ENCODE data around the gene CNIH1. TPM values are rescaled to one million over a fixed set of nuclear protein-coding genes. Genes with fewer than 3 reads are reported as not detected.

CNIH1 gene
- total and polyA plus RNA-seq, 7 experiments from 2014 or later: 50.5 to 99.3 (median 59.7) TPM

GRCh38 chr14:54453252-54453651 lies 12.1 kb upstream of the CNIH1 start:
- Histone ChIP-seq H3K27me3 (ENCODE audit: control insufficient read depth in 2 of 2, insufficient read depth in 2 of 2, low read length in 2 of 2) (no peaks in the 10 kb centered on the region), H3K27ac (ENCODE audit: low read depth, low read length) (no peak overlapping the region), H3K4me1 (ENCODE audit: control insufficient read depth in 2 of 2, insufficient read depth in 2 of 2, low read length in 2 of 2) (no peaks in the 10 kb centered on the region), H3K9me3 (ENCODE audit: control insufficient read depth in 2 of 3, low read length in 3 of 3) (no peaks in the 10 kb centered on the region), H3K36me3 (ENCODE audit: control insufficient read depth in 2 of 3, insufficient read depth in 3 of 3, low read length in 3 of 3) (no peaks in the 10 kb centered on the region), H3K4me3 (ENCODE audit: low read length) (no peak overlapping the region)
- H3K27me3 Mint-ChIP-seq: peaks cover 0 to 12% (median 0%) of the 10 kb centered on the region in 5 donors
- no peak overlapping the region for H3K27ac Mint-ChIP-seq
- H3K9me3 Mint-ChIP-seq: peaks cover 0 to 1% (median 0%) of the 10 kb centered on the region in 11 donors
- no peak for ATAC-seq
- POLR2A ChIA-PET: no interaction called here
- no peak overlapping the region for H3K4me3 Mint-ChIP-seq
- peaks cover 0 to 5% (median 0%) of the 10 kb centered on the region in 7 donors for H3K4me1 Mint-ChIP-seq
- peaks cover 0 to 1% (median 0%) of the 10 kb centered on the region in 5 donors for H3K36me3 Mint-ChIP-seq
- no peak for DNase-seq
- CTCF ChIA-PET: no interaction called here
- intact Hi-C loops (cut with micrococcal nuclease): no loop called here

GRCh38 chr14:54451961-54452360 lies 10.8 kb upstream of the CNIH1 start:
- Mint-ChIP-seq H3K4me3 (no peak overlapping the region), H3K4me1 (peaks cover 0 to 5% (median 0%) of the 10 kb centered on the region in 7 donors), H3K9me3 (no peaks in the 10 kb centered on the region), H3K36me3 (peaks cover 0 to 3% (median 0%) of the 10 kb centered on the region in 5 donors), H3K27me3 (peaks cover 0 to 12% (median 0%) of the 10 kb centered on the region in 5 donors), H3K27ac (no peak overlapping the region)
- intact Hi-C loops (cut with micrococcal nuclease): no loop called here
- no peaks in the 10 kb centered on the region for H3K9me3 ChIP-seq (ENCODE audit: control insufficient read depth in 2 of 3, low read length in 3 of 3)
- no peaks in the 10 kb centered on the region for H3K36me3 ChIP-seq (ENCODE audit: control insufficient read depth in 2 of 3, insufficient read depth in 3 of 3, low read length in 3 of 3)
- ATAC-seq (no peak), DNase-seq (no peak)
- H3K4me1 ChIP-seq (ENCODE audit: control insufficient read depth in 2 of 2, insufficient read depth in 2 of 2, low read length in 2 of 2): no peaks in the 10 kb centered on the region
- ChIA-PET POLR2A (no interaction called here), CTCF (no interaction called here)
- no peak overlapping the region for H3K27ac ChIP-seq (ENCODE audit: low read depth, low read length)
- no peaks in the 10 kb centered on the region for H3K27me3 ChIP-seq (ENCODE audit: control insufficient read depth in 2 of 2, insufficient read depth in 2 of 2, low read length in 2 of 2)
- no peak overlapping the region for H3K4me3 ChIP-seq (ENCODE audit: low read length)

- H3K4me3 ChIP-seq (ENCODE audit: low read length): no peak overlapping the region
- no peak overlapping the region for H3K4me3 Mint-ChIP-seq
- H3K4me1 ChIP-seq (ENCODE audit: control insufficient read depth in 2 of 2, insufficient read depth in 2 of 2, low read length in 2 of 2): no peaks in the 10 kb centered on the region
- H3K4me1 Mint-ChIP-seq: peaks cover 0 to 5% (median 0%) of the 10 kb centered on the region in 7 donors
- no peak overlapping the region for H3K27ac ChIP-seq (ENCODE audit: low read depth, low read length)
- H3K9me3 Mint-ChIP-seq: no peaks in the 10 kb centered on the region
- H3K36me3 ChIP-seq (ENCODE audit: control insufficient read depth in 2 of 3, insufficient read depth in 3 of 3, low read length in 3 of 3): no peaks in the 10 kb centered on the region
- ChIA-PET POLR2A (no interaction called here), CTCF (no interaction called here)
- ATAC-seq (no peak), DNase-seq (no peak)
- H3K36me3 Mint-ChIP-seq: peaks cover 0 to 3% (median 0%) of the 10 kb centered on the region in 5 donors
- no peaks in the 10 kb centered on the region for H3K27me3 ChIP-seq (ENCODE audit: control insufficient read depth in 2 of 2, insufficient read depth in 2 of 2, low read length in 2 of 2)
- H3K27me3 Mint-ChIP-seq: peaks cover 0 to 12% (median 3%) of the 10 kb centered on the region in 5 donors
- H3K9me3 ChIP-seq (ENCODE audit: control insufficient read depth in 2 of 3, low read length in 3 of 3): no peaks in the 10 kb centered on the region
- intact Hi-C loops (cut with micrococcal nuclease): no loop called here
- no peak overlapping the region for H3K27ac Mint-ChIP-seq
Observed at GRCh38 chr14:54451121-54451601, 10.0 kb upstream of the CNIH1 start.

DNA sequence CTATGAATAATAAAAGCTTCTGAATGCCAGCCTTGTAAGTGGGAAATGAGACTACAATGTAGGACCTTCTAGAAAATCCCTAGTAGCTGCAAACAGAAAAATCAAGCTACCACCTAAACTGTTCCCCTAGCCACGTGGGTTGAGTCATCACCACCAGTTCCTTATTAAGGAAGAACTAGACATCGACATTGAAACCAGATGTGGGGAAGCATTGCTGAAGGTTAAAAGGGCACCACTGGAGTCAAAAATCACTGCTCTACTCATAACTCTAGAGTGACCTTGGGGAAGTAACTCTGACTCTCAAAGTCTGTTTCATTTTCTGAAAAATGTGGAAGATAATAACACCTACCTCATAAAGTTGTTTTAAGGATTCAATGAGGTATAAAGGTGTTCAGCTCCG lies 9.4 kb upstream of the CNIH1 start:
- no peaks in the 10 kb centered on the region for H3K9me3 ChIP-seq (ENCODE audit: control insufficient read depth in 2 of 3, low read length in 3 of 3)
- H3K4me3 ChIP-seq (ENCODE audit: low read length): no peak overlapping the region
- DNase-seq: no peak
- no peak overlapping the region for H3K27ac ChIP-seq (ENCODE audit: low read depth, low read length)
- ATAC-seq: peak; percentile 80
- ChIA-PET CTCF (interaction anchor here (1.0 kb wide), 1 partner anchor 37 kb away, joined by 4 read pairs; no protein-coding TSS in a partner anchor), POLR2A (no interaction called here)
- H3K27me3 Mint-ChIP-seq: peaks cover 0 to 12% (median 4%) of the 10 kb centered on the region in 5 donors
- no peaks in the 10 kb centered on the region for H3K36me3 ChIP-seq (ENCODE audit: control insufficient read depth in 2 of 3, insufficient read depth in 3 of 3, low read length in 3 of 3)
- peaks cover 0 to 5% (median 0%) of the 10 kb centered on the region in 7 donors for H3K4me1 Mint-ChIP-seq
- H3K4me1 ChIP-seq (ENCODE audit: control insufficient read depth in 2 of 2, insufficient read depth in 2 of 2, low read length in 2 of 2): no peaks in the 10 kb centered on the region
- intact Hi-C loops (cut with micrococcal nuclease): no loop called here
- no peak overlapping the region for H3K27ac Mint-ChIP-seq
- no peak overlapping the region for H3K4me3 Mint-ChIP-seq
- no peaks in the 10 kb centered on the region for H3K27me3 ChIP-seq (ENCODE audit: control insufficient read depth in 2 of 2, insufficient read depth in 2 of 2, low read length in 2 of 2)
- H3K36me3 Mint-ChIP-seq: peaks cover 0 to 3% (median 0%) of the 10 kb centered on the region in 5 donors
- no peaks in the 10 kb centered on the region for H3K9me3 Mint-ChIP-seq

- H3K27me3 Mint-ChIP-seq: peaks cover 0 to 12% (median 4%) of the 10 kb centered on the region in 5 donors
- intact Hi-C loops (cut with micrococcal nuclease): no loop called here
- H3K36me3 ChIP-seq (ENCODE audit: control insufficient read depth in 2 of 3, insufficient read depth in 3 of 3, low read length in 3 of 3): no peaks in the 10 kb centered on the region
- peaks cover 0 to 4% (median 0%) of the 10 kb centered on the region in 11 donors for H3K9me3 Mint-ChIP-seq
- DNase-seq (no peak), ATAC-seq (peak; percentile 79)
- no peaks in the 10 kb centered on the region for H3K9me3 ChIP-seq (ENCODE audit: control insufficient read depth in 2 of 3, low read length in 3 of 3)
- H3K27me3 ChIP-seq (ENCODE audit: control insufficient read depth in 2 of 2, insufficient read depth in 2 of 2, low read length in 2 of 2): no peaks in the 10 kb centered on the region
- peaks cover 0 to 3% (median 0%) of the 10 kb centered on the region in 5 donors for H3K36me3 Mint-ChIP-seq
- no peak overlapping the region for H3K4me3 Mint-ChIP-seq
- peaks cover 0 to 5% (median under 1%) of the 10 kb centered on the region in 7 donors for H3K4me1 Mint-ChIP-seq
- H3K4me1 ChIP-seq (ENCODE audit: control insufficient read depth in 2 of 2, insufficient read depth in 2 of 2, low read length in 2 of 2): no peaks in the 10 kb centered on the region
- CTCF ChIA-PET: no interaction called here
- H3K27ac Mint-ChIP-seq: no peak overlapping the region
- H3K4me3 ChIP-seq (ENCODE audit: low read length): no peak overlapping the region
- POLR2A ChIA-PET: interaction anchor here (0.6 kb wide), 1 partner anchor 885 kb away, joined by 4 read pairs; no protein-coding TSS in a partner anchor
- H3K27ac ChIP-seq (ENCODE audit: low read depth, low read length): no peak overlapping the region
Observed at GRCh38 chr14:54447231-54447692, 6.1 kb upstream of the CNIH1 start.

DNA sequence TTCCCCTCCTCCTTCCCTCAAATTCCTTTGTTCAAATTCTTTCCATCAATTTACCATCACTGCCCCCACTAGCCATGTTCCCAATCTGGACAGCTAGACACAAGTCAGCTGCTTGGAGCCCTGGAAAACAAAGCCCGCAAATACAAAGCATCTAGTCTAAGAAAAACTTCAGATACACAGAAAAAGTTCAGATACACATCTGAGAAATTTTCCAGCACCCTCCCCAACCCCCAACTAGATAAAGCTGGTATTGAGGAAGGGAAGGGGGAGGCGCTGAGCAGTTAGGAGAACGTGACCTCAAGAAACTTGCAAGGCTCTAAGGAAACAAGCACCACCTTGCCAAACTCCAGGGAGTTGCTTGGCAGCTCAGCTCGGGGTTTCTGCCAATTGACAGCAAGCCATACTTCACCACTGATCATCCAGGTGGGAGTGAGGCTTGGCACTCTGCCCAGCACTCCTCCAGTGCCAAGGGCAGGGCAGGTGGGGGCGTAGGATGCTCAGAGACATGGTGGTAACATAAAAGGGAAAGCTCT lies 5.1 kb upstream of the CNIH1 start:
- ATAC-seq (no peak), DNase-seq (no peak)
- intact Hi-C loops (cut with micrococcal nuclease): no loop called here
- no peak overlapping the region for H3K4me3 ChIP-seq (ENCODE audit: low read length)
- H3K27me3 ChIP-seq (ENCODE audit: control insufficient read depth in 2 of 2, insufficient read depth in 2 of 2, low read length in 2 of 2): no peaks in the 10 kb centered on the region
- ChIA-PET POLR2A (interaction anchor here (0.8 kb wide), 1 partner anchor 458 kb away, joined by 3 read pairs; no protein-coding TSS in a partner anchor), CTCF (no interaction called here)
- Mint-ChIP-seq H3K27me3 (peaks cover 0 to 12% (median 4%) of the 10 kb centered on the region in 5 donors), H3K4me3 (no peak overlapping the region), H3K36me3 (peaks cover 0 to 3% (median 0%) of the 10 kb centered on the region in 5 donors), H3K9me3 (peaks cover 0 to 6% (median 0%) of the 10 kb centered on the region in 11 donors), H3K27ac (no peak overlapping the region), H3K4me1 (peaks cover 4 to 11% (median 10%) of the 10 kb centered on the region in 7 donors)
- H3K4me1 ChIP-seq (ENCODE audit: control insufficient read depth in 2 of 2, insufficient read depth in 2 of 2, low read length in 2 of 2): peaks cover 0 to 7% of the 10 kb centered on the region in 2 donors
- no peaks in the 10 kb centered on the region for H3K9me3 ChIP-seq (ENCODE audit: control insufficient read depth in 2 of 3, low read length in 3 of 3)
- no peaks in the 10 kb centered on the region for H3K36me3 ChIP-seq (ENCODE audit: control insufficient read depth in 2 of 3, insufficient read depth in 3 of 3, low read length in 3 of 3)
- no peak overlapping the region for H3K27ac ChIP-seq (ENCODE audit: low read depth, low read length)
